DMS 273 treated with DMSO at 0.1 percent for 48 hours (cell line): Measurements from ENCODE around the gene TMEM245.
"Not testable (repeated sequence)": the region's sequence is repeated elsewhere in the genome, so short reads cannot be mapped to it uniquely, and the experiment has no call there.

Experiments used
- DNase-seq: peaks from one replicate; lab custom pipeline; 2025; lab: John Stamatoyannopoulos, UW

TMEM245 gene

DNA sequence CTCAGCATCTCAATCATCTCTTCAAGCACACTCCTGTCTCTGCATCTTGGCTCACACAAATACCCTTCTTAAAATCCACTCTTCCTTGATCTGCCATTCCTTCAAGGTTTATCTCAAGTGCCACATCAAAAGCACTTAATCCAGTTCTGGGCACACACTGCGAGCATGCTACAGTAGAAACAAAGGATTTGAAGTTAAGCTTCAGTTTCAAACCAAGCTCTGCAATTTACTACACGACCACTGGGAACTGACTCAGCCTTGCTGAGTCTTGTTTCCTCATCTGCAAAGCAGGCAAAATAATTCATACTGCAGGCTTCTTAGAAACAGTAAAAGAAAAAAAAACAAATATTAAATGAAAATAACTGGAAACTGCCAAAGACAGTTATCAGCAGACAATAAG, 56.0 kb downstream of the TMEM245 start:
- no peak for DNase-seq

DNA sequence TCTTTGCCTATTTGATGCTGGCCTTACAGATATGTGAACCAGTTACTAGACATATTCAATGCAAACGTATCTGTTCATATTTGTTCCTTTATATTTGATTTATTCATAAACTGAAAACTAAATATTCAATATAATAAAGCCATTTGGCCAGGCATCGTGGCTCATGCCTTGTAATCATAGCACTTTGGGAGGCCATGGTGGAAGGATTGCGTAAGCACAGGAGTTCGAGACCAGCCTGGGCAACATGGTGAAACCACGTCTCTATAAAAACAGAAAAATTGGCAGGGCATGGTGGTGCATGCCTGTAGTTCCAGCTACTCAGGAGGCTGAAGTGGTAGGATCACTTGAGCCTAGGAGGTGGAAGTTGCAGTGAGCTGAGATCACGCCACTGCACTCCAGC, 57.2 kb downstream of the TMEM245 start:
- DNase-seq = no peak

DNA sequence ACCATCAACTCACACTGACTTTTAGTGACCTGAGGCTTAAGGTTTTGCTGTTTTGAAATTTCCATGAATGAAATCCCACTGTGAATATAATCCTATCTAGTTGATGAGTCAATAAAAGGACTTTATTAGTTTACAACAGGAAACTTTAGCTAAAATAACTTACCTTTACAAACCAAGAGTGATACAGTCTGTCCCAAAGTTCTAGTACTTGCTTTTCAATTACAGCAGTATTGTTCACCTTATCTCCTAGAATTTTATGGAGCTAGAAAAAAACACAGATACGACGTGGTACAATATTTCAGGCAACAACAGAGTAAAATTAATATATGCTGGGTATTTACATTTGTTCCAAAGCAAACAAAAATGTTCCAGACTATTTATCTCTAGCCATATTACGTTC, 59.6 kb downstream of the TMEM245 start:
- no peak for DNase-seq

DNA sequence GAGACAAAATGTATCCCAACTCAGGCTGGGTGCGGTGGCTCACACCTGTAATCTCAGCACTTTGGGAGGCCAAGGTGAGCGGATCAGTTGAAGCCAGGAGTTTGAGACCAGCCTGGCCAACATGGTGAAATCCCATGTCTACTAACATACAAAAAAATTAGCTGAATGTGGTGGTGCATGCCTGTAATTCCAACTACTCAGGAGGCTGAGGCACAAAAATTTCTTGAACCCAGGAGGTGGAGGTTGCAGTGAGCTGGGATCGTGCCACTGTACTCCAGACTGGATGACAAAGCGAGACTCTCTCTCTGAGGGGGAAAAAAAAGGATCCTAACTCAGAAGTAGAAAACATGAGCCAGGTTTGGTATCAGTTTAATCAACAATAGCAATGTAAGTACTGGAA, 66.6 kb downstream of the TMEM245 start:
- DNase-seq = not testable (repeated sequence)

DNA sequence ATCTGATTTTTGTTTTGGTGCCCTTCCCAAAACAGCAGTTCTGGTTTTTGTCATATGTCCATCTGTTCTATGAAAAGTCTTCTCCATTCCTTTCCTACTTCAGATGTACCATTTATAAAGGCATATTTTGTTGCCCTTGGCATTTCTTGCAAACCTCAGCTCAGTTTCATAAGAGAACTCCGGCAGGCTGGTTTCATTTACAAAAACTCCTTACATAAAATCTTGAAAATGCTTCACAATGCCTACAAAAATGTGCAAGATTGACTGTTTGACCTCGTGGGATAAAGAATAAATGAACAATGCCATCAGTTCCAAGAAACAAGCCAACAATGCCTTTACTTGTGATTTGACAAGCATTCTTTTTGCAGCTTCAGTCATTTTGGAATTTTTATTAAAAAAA, 67.3 kb downstream of the TMEM245 start:
- DNase-seq = no peak

- DNase-seq = no peak
Observed at GRCh38 chr9:109051733-109052132, 68.0 kb downstream of the TMEM245 start.

DNA sequence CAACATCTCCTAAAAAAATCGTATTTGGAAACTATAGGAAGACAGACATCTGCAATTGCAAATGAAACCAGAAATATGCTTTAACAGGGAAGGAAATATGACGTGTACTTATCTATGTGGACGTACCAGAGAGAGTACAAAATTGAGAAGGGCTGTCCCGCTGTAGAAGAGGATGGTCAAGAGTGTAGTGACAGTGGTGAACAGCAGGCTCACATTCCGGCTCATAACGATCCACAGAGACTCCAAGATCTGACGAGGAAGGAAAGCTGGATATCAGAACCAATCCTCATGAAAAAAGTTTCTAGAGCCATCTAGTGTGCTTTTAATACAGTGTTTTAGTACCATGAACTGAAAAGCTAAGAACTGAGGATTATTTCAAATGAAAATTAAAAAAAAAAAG, 69.3 kb downstream of the TMEM245 start:
- no peak for DNase-seq

DNA sequence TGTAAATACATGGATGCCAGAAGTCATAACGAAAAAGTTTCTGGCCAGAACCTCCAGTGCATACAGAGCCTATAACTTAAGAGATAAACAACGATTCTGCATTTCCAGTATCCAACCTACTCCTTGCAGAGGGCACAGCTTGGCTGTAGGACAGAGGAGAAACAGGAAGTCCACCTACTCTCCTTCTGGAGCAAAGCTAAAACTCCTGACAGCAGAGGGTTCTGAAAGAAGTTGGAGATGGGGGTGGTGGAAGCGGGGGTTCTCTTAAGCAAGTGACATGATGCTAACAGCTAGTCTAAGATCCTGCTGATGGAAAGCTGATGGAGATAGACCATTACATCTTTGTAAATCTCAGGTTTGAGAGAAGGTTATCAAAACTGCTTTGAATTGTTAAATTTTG, 70.9 kb downstream of the TMEM245 start:
- DNase-seq = no peak

DNA sequence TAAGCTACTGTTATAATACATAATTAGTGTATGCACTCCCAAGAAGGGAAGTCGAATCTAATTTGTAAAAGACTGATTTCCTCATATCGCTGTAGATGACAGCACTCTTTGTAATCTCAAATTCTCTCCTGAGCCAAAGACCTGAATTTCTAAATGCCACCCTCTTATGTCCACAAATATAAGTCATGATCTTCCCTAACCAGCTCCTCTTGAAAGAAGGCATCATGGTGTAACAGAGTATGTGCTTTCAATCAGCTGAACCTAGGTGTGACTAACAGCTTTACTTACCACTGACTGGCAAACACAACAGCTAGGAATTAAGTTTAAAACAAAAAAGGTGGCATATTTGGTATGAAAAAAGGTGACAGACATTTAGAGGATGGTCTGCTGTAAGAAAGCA, 72.5 kb downstream of the TMEM245 start:
- no peak for DNase-seq

GRCh38 chr9:109046346-109046745, 73.4 kb downstream of the TMEM245 start:
- no peak for DNase-seq

- no peak for DNase-seq
Observed at GRCh38 chr9:109043578-109043977, 76.2 kb downstream of the TMEM245 start.

DNA sequence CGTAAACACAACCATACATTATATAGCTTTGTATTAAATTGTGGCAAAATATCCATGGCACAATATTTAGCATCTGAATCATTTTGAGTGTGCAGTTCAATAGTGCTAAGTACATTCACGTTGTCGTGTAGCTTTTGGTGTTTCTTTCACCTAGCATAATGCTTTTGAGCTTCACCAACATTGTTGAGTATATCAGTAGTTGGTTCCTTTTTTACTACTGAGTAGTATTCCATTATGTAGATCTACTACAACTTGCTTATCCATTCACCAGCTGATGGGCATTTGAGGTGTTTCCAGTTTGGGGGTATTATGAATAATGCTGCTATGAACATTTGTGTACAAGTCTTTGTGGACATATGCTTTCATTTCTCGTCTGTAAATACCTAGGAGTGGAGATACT, 79.2 kb downstream of the TMEM245 start:
- DNase-seq = no peak

DNA sequence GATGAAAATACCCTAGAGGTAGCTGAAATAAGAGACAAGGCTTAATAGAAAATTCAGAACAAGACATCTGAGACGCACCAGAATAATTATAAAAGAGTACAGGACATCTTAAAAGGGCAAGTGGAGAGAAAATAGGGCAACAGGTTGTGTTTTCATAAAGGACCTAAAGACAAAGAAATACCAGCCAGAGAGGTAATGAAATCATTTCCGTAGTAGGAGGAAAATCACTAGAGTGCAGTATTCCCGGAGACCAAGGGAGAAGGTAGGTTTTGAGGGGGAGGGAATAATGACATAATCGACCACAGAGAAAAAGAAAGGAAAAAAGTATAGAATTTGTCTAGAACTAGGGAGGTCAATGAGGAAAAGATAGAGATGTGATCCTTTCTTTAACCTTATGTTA, 80.2 kb downstream of the TMEM245 start:
- no peak for DNase-seq

DNA sequence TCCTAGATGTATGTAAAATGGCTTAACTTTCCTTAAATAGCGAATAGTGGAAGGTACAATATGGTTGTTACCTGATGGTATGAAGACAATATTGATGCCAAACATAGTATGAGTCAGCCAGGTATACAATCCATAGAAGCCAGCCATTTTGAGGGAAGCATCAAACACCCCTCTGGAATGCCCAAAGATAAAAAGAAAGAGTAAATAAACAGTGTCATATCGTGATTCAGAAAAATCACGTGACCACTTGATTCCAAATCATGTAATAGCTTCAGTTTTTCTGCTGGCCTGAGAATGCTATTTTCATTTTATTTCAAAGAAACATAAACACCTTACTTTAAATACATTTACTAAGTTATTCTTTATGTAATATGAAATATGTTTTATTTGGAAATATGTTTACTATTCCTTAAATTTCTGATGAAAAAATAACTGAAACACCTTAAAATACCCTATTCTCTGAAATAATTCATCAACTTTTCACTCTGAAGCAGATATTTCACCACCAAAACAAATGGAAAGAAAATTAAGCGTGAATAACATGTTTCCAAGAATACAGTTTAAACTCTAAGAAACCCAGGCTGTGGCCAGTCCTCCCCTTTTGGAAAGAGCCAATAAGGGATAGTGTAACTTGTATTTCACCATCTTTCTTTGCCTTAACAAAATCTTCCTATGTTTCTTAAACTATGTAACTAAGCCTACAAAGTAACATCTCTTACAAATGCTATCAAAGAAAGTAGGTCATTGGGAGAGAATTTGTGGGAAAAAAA, 81.6 kb downstream of the TMEM245 start:
- DNase-seq = no peak

GRCh38 chr9:109036744-109037680, 82.7 kb downstream of the TMEM245 start:
- DNase-seq = no peak

- no peak for DNase-seq
Observed at GRCh38 chr9:109035684-109036423, 83.9 kb downstream of the TMEM245 start.

- no peak for DNase-seq
Observed at GRCh38 chr9:109033941-109034700, 85.6 kb downstream of the TMEM245 start.

GRCh38 chr9:109031241-109031640, 88.5 kb downstream of the TMEM245 start:
- no peak for DNase-seq

DNA sequence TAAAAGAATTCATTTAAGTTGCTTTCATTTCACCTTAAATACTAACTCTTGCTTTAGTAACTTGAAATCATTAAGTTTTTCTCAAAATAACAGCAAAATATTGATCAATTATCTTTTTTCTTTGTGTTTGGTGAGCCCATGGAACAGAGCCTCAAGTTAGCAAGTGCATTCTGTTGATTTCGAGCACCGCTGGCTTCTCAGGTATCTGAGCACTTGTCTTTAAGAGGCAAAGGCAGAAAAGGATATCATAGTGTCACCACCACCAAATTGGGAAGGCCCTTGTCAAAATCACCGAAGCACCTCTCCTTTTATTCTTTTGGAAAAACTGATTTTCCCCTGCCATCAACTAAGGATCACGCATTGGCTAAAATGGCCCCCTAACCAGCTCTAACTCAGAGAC, 89.3 kb downstream of the TMEM245 start:
- DNase-seq = no peak

- no peak for DNase-seq
Observed at GRCh38 chr9:109028457-109028856, 91.3 kb downstream of the TMEM245 start.

DNA sequence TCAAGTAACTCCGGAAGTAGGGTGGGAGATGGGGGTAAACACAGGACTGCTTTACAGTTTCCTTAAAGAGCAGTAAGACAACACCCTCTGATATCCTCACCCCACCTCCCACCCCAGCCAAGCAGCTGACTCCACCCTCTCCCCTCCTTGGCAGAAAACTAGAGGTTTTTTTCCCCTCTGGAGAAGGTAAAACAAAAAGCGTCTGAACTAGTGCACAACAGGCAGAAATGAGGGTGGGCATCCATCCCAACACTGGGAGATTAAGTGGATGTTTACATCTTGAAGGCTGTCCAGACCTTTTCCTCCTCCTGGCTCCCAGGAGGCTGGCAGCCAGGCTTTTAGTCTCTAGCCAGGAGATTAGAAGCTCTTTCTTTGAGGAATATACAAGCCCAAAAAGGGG, 92.6 kb downstream of the TMEM245 start:
- DNase-seq = no peak

- DNase-seq = no peak
Observed at GRCh38 chr9:109026306-109026705, 93.4 kb downstream of the TMEM245 start.
